ENCODE results near the gene GADD45A. TPM values are rescaled to one million over a fixed set of nuclear protein-coding genes. Genes with fewer than 3 reads are reported as not detected.

GADD45A gene
- total RNA-seq, 1 donor from 2014 or later = 11.0 TPM

GRCh38 chr1:67736750-67737149, 51.7 kb downstream of the GADD45A start:
- H3K9ac ChIP-seq (ENCODE audit: low read depth in 1 of 3, low read length in 3 of 3) = peak overlapping the region in 1 of 3 donors; percentile 30
- H3K27me3 ChIP-seq (ENCODE audit: control insufficient read depth in 3 of 3, insufficient read depth in 3 of 3, low read length in 3 of 3) = no peaks in the 10 kb centered on the region
- peaks cover 20 to 33% (median 20%) of the 10 kb centered on the region in 3 donors for H3K4me1 ChIP-seq (ENCODE audit: control insufficient read depth in 3 of 3, insufficient read depth in 3 of 3, low read length in 3 of 3)
- no peaks in the 10 kb centered on the region for H3K9me3 ChIP-seq (ENCODE audit: control insufficient read depth in 3 of 3, low read length in 3 of 3)
- H3K36me3 ChIP-seq (ENCODE audit: control insufficient read depth in 3 of 3, insufficient read depth in 3 of 3, low read length in 3 of 3) = no peaks in the 10 kb centered on the region
- peak overlapping the region; percentile 50 for H3K27ac ChIP-seq (ENCODE audit: low read depth, low read length)
- no peak overlapping the region for H3K4me3 ChIP-seq (ENCODE audit: low read length in 3 of 3)

- Histone ChIP-seq H3K9me3 (ENCODE audit: control insufficient read depth in 3 of 3, low read length in 3 of 3) (no peaks in the 10 kb centered on the region), H3K27ac (ENCODE audit: low read depth, low read length) (no peak overlapping the region), H3K4me3 (ENCODE audit: low read length in 3 of 3) (no peak overlapping the region), H3K4me1 (ENCODE audit: control insufficient read depth in 3 of 3, insufficient read depth in 3 of 3, low read length in 3 of 3) (peaks cover 18 to 30% (median 20%) of the 10 kb centered on the region in 3 donors), H3K9ac (ENCODE audit: low read depth in 1 of 3, low read length in 3 of 3) (no peak overlapping the region), H3K36me3 (ENCODE audit: control insufficient read depth in 3 of 3, insufficient read depth in 3 of 3, low read length in 3 of 3) (no peaks in the 10 kb centered on the region), H3K27me3 (ENCODE audit: control insufficient read depth in 3 of 3, insufficient read depth in 3 of 3, low read length in 3 of 3) (no peaks in the 10 kb centered on the region)
Observed at GRCh38 chr1:67737875-67738274, 52.9 kb downstream of the GADD45A start.

Small RNAs within 50 kb of the gene (small RNA-seq; reads per million reads assigned to genes)
- not detected for gene RN7SL392P

Other genes starting within 250 kb of the GADD45A start
- gene GNG12, start 148.3 kb downstream of the GADD45A start, total RNA-seq = 33.9 TPM